Measurements from ENCODE around the gene MAPK10. TPM values are rescaled to one million over a fixed set of nuclear protein-coding genes. Genes with fewer than 3 reads are reported as not detected.

The MAPK10 gene
- total and polyA plus RNA-seq, 4 donors: 0.82 to 3.6 (median 2.3) TPM

DNA sequence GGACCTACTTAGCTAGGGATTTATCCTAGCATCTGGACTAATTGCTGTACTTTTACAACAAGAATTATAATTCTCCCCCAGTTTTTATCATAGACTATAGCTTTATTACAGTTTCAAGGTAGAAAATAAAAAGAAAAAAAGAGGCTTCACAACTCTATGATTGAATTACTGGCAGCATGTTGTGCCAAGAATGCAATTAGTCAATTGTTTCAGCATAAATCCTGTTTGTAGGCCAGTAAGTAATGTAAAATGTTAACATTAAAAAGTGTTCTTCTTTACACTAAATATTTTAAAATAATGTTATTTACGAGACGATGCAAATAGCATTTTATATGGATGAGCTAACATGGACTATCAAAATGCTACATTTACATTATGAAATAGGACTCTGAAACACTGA, 228.4 kb downstream of the MAPK10 start:
- Histone ChIP-seq H3K27me3 (ENCODE audit: control insufficient read depth in 4 of 4, insufficient read depth in 4 of 4, low read length in 3 of 4) (no peaks in the 10 kb centered on the region), H3K9me3 (ENCODE audit: control insufficient read depth in 4 of 4, low read length in 3 of 4) (no peaks in the 10 kb centered on the region), H3K4me3 (ENCODE audit: low read depth in 1 of 3, low read length in 3 of 3) (no peak overlapping the region), H3K4me1 (ENCODE audit: control insufficient read depth in 4 of 4, insufficient read depth in 4 of 4, low read length in 3 of 4) (no peaks in the 10 kb centered on the region), H3K9ac (ENCODE audit: low read depth in 1 of 2, low read length in 2 of 2) (no peak overlapping the region), H3K27ac (ENCODE audit: low read depth in 1 of 2, low read length in 2 of 2) (no peak overlapping the region), H3K36me3 (ENCODE audit: control insufficient read depth in 4 of 4, insufficient read depth in 3 of 4, low read depth in 1 of 4, low read length in 3 of 4) (no peaks in the 10 kb centered on the region)
- TF ChIP-seq TAF1 (conservative IDR thresholded peaks at IDR 0.05): no peak
- TF ChIP-seq, protein P1, sequence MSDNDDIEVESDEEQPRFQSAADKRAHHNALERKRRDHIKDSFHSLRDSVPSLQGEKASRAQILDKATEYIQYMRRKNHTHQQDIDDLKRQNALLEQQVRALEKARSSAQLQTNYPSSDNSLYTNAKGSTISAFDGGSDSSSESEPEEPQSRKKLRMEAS (IDR thresholded peaks at IDR 0.05): no peak
- no peak for TF ChIP-seq FOXA2 (IDR thresholded peaks at IDR 0.05)
- TF ChIP-seq EGR1 (IDR thresholded peaks at IDR 0.05; ENCODE audit: low read depth in 2 of 2): no peak
- TF ChIP-seq, protein P2, sequence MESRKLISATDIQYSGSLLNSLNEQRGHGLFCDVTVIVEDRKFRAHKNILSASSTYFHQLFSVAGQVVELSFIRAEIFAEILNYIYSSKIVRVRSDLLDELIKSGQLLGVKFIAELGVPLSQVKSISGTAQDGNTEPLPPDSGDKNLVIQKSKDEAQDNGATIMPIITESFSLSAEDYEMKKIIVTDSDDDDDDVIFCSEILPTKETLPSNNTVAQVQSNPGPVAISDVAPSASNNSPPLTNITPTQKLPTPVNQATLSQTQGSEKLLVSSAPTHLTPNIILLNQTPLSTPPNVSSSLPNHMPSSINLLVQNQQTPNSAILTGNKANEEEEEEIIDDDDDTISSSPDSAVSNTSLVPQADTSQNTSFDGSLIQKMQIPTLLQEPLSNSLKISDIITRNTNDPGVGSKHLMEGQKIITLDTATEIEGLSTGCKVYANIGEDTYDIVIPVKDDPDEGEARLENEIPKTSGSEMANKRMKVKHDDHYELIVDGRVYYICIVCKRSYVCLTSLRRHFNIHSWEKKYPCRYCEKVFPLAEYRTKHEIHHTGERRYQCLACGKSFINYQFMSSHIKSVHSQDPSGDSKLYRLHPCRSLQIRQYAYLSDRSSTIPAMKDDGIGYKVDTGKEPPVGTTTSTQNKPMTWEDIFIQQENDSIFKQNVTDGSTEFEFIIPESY (IDR thresholded peaks at IDR 0.05): no peak
- TF ChIP-seq SP1 (IDR thresholded peaks at IDR 0.05): no peak
- TF ChIP-seq RXRA (IDR thresholded peaks at IDR 0.05): no peak
- TF ChIP-seq JUND (IDR thresholded peaks at IDR 0.05): no peak
- no peak for TF ChIP-seq HNF4A (conservative IDR thresholded peaks at IDR 0.05)
- TF ChIP-seq, protein P3, sequence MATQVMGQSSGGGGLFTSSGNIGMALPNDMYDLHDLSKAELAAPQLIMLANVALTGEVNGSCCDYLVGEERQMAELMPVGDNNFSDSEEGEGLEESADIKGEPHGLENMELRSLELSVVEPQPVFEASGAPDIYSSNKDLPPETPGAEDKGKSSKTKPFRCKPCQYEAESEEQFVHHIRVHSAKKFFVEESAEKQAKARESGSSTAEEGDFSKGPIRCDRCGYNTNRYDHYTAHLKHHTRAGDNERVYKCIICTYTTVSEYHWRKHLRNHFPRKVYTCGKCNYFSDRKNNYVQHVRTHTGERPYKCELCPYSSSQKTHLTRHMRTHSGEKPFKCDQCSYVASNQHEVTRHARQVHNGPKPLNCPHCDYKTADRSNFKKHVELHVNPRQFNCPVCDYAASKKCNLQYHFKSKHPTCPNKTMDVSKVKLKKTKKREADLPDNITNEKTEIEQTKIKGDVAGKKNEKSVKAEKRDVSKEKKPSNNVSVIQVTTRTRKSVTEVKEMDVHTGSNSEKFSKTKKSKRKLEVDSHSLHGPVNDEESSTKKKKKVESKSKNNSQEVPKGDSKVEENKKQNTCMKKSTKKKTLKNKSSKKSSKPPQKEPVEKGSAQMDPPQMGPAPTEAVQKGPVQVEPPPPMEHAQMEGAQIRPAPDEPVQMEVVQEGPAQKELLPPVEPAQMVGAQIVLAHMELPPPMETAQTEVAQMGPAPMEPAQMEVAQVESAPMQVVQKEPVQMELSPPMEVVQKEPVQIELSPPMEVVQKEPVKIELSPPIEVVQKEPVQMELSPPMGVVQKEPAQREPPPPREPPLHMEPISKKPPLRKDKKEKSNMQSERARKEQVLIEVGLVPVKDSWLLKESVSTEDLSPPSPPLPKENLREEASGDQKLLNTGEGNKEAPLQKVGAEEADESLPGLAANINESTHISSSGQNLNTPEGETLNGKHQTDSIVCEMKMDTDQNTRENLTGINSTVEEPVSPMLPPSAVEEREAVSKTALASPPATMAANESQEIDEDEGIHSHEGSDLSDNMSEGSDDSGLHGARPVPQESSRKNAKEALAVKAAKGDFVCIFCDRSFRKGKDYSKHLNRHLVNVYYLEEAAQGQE (IDR thresholded peaks at IDR 0.05): no peak
- TF ChIP-seq, protein P4, sequence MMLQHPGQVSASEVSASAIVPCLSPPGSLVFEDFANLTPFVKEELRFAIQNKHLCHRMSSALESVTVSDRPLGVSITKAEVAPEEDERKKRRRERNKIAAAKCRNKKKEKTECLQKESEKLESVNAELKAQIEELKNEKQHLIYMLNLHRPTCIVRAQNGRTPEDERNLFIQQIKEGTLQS (IDR thresholded peaks at IDR 0.05): no peak
- TF ChIP-seq HNF4G (IDR thresholded peaks at IDR 0.05): no peak
- TF ChIP-seq RAD21 (IDR thresholded peaks at IDR 0.05): no peak
- no peak for TF ChIP-seq NR2F2 (IDR thresholded peaks at IDR 0.05)
- TF ChIP-seq GABPA (IDR thresholded peaks at IDR 0.05 in 1 of 2, conservative IDR thresholded peaks at IDR 0.05 in 1 of 2): no peak
- TF ChIP-seq, protein P5, sequence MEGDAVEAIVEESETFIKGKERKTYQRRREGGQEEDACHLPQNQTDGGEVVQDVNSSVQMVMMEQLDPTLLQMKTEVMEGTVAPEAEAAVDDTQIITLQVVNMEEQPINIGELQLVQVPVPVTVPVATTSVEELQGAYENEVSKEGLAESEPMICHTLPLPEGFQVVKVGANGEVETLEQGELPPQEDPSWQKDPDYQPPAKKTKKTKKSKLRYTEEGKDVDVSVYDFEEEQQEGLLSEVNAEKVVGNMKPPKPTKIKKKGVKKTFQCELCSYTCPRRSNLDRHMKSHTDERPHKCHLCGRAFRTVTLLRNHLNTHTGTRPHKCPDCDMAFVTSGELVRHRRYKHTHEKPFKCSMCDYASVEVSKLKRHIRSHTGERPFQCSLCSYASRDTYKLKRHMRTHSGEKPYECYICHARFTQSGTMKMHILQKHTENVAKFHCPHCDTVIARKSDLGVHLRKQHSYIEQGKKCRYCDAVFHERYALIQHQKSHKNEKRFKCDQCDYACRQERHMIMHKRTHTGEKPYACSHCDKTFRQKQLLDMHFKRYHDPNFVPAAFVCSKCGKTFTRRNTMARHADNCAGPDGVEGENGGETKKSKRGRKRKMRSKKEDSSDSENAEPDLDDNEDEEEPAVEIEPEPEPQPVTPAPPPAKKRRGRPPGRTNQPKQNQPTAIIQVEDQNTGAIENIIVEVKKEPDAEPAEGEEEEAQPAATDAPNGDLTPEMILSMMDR (IDR thresholded peaks at IDR 0.05; ENCODE audit: low read depth, low read length, missing input control): no peak
- no peak for TF ChIP-seq FOXA1 (IDR thresholded peaks at IDR 0.05)
- TF ChIP-seq YY1 (IDR thresholded peaks at IDR 0.05): no peak
- DNase-seq (ENCODE audit: low spot score): no peak
- 90% methylated on average over 2 of the region's 2 CpGs for WGBS

Data from liver (tissue), 9 donors.